Caco-2 (cell line): ENCODE results near the gene KCNJ8. TPM values are rescaled to one million over a fixed set of nuclear protein-coding genes. Genes with fewer than 3 reads are reported as not detected.
"Not testable (repeated sequence)": the region's sequence is repeated elsewhere in the genome, so short reads cannot be mapped to it uniquely, and the experiment has no call there.

ENCODE experiments used
- BruUV-seq: library from RNA; stranded (reverse); fragments of 400-500 nt; replicated peaks from 2 replicates; lab custom pipeline; 2021; lab: Mats Ljungman, UMichigan
- CTCF ChIA-PET: fragments of 300-600 bp; sonication (Branson Sonifier 250); formaldehyde crosslinking; loops from one replicate; lab custom pipeline; 2022; ENCODE audit warnings: antibody characterized with exemption; lab: Charles Lee
- POLR2A ChIA-PET: fragments of 300-600 bp; sonication (Branson Sonifier 250); formaldehyde crosslinking; loops from one replicate; lab custom pipeline; 2022; ENCODE audit warnings: antibody characterized with exemption; lab: Charles Lee
- DNase-seq, 2 experiments: peaks; one replicate each; pipeline versions ENCODE4 v3.0.0 to v3.0.0-alpha.2; 2020 to 2022
- H3K27me3 ChIP-seq: replicated peaks from 2 replicates; pipeline ENCODE4 v1.6.0; 2011; ENCODE audit warnings: low read length; ENCODE audit not compliant: control insufficient read depth, insufficient read depth
- H3K36me3 ChIP-seq: 2 replicates; pipeline ENCODE4 v1.5.1; 2011; ENCODE audit warnings: low read length; ENCODE audit not compliant: control insufficient read depth, insufficient read depth
- H3K4me1 ChIP-seq: fragments of 250-450 bp; sonication (Bioruptor Pico); 2 replicates; pipeline ENCODE4 v1.5.1; 2020; ENCODE audit warnings: mild to moderate bottlenecking
- H3K4me3 ChIP-seq: 2 replicates; pipeline ENCODE4 v1.5.1; 2011; ENCODE audit warnings: low read depth, mild to moderate bottlenecking, control low read depth, low read length
- H3K9me3 ChIP-seq: fragments of 250-450 bp; sonication (Bioruptor Pico); 2 replicates; pipeline ENCODE4 v1.5.1; 2020; ENCODE audit warnings: mild to moderate bottlenecking, moderate library complexity
- H3K27ac Mint-ChIP-seq: one replicate; pipeline ENCODE4 v1.8.0; 2022; ENCODE audit warnings: mixed read lengths; ENCODE audit not compliant: unreplicated experiment
- H3K27me3 Mint-ChIP-seq: one replicate; pipeline ENCODE4 v1.8.0; 2022; ENCODE audit warnings: mixed read lengths; ENCODE audit not compliant: insufficient read depth, unreplicated experiment
- H3K36me3 Mint-ChIP-seq: one replicate; pipeline ENCODE4 v1.8.0; 2022; ENCODE audit warnings: mild to moderate bottlenecking, mixed read lengths; ENCODE audit not compliant: insufficient read depth, unreplicated experiment
- H3K4me1 Mint-ChIP-seq: one replicate; pipeline ENCODE4 v1.8.0; 2022; ENCODE audit warnings: low read depth, mixed read lengths; ENCODE audit not compliant: unreplicated experiment
- H3K4me3 Mint-ChIP-seq: one replicate; pipeline ENCODE4 v1.8.0; 2022; ENCODE audit warnings: mild to moderate bottlenecking, moderate library complexity, mixed read lengths; ENCODE audit not compliant: unreplicated experiment
- H3K9me3 Mint-ChIP-seq: one replicate; pipeline ENCODE4 v1.8.0; 2022; ENCODE audit warnings: mixed read lengths; ENCODE audit not compliant: unreplicated experiment
- intact Hi-C: fragments of 100-400 bp; cut with micrococcal nuclease; formaldehyde crosslinking; loops from one replicate; pipeline ENCODE4 v1.10.0; 2022; ENCODE audit not compliant: unreplicated experiment
- total RNA-seq: library from RNA; stranded (reverse); gene quantifications from 2 replicates; pipeline ENCODE4 v1.2.3, GENCODE V29; 2022
- TF ChIP-seq, protein P1 (sequence below), 2 experiments: fragments of 200-600 bp in 1 of 2; IDR thresholded peaks; 1 replicate in 1 of 2; 2 replicates in 1 of 2; pipeline versions ENCODE4 v1.5.1 to v1.8.0; 2011 to 2022; ENCODE audit warnings: antibody characterized with exemption in 1 of 2, control low read depth in 1 of 2, inconsistent platforms in 1 of 2, low read depth in 1 of 2, low read length in 1 of 2, mild to moderate bottlenecking in 1 of 2, moderate library complexity in 1 of 2; ENCODE audit not compliant: insufficient read depth in 1 of 2, severe bottlenecking in 1 of 2, unreplicated experiment in 1 of 2

The KCNJ8 gene
- total RNA-seq, 1 experiment from 2014 or later, result 88.7 TPM

DNA sequence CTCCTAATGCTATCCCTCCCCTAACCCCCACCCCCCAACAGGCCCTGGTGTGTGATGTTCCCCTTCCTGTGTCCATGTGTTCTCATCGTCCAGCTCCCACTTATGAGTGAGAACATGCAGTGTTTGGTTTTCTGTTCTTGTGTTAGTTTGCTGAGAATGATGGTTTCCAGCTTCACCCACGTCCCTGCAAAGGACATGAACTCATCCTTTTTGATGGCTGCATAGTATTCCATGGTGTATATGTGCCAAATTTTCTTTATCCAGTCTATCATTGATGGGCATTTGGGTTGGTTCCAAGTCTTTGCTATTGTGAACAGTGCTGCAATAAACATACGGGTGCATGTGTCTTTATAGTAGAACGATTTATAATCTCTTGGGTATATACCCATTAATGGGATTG, 15.2 kb upstream of the KCNJ8 start:
- H3K9me3 ChIP-seq, result peaks cover 13% of the 10 kb centered on the region; the same call in 1 of the 2 replicates
- CTCF ChIA-PET, H3K36me3 Mint-ChIP-seq, POLR2A ChIA-PET, DNase-seq, BruUV-seq, H3K4me3 Mint-ChIP-seq, H3K4me1 Mint-ChIP-seq, H3K36me3 ChIP-seq, H3K27ac Mint-ChIP-seq, H3K4me3 ChIP-seq, H3K27me3 Mint-ChIP-seq, intact Hi-C loops, H3K4me1 ChIP-seq, H3K27me3 ChIP-seq: not testable (repeated sequence)
- peaks cover 42% of the 10 kb centered on the region for H3K9me3 Mint-ChIP-seq

DNA sequence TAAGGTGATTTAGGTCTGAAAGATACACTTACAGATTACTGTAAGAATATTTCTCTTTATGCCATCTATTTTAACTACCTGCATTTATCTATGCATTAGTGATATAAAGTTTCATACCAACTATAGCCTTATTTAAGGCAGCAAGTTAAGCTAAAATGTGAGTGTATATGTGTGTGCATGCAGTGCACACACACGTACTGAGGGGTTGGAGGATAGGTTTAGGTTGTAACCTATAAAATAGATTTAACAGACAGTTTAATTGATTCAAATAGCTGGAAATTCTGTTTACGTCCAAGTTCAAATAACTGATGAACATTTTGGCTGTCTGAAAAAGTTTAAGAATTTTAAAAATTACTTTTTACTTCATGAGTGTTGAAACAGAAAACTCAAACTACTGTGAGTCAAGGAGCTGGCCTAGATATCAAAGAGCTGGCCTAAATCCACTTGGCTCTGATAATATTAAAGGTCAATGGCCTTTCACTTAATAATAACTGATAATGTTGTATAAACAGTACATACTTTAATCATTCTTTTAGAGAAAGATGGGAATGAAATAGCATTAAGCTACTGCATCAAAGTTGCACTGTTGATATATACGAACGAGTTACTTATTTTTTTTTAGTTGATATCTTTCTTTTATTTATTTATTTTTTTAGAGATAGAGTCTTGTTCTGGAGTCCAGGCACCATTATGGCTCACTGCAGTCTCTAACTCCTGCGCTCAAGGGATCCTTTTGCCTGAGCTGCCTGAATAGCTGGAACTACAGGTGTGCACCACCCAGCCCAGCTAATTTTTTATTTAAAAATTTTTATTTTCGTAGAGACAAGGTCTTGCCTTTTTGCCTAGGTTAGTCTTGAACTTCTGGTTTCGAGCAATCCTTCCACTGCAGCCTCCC, 13.8 kb upstream of the KCNJ8 start:
- H3K27me3 Mint-ChIP-seq, result no peaks in the 10 kb centered on the region
- no peaks in the 10 kb centered on the region for H3K36me3 ChIP-seq
- peaks cover 29% of the 10 kb centered on the region for H3K9me3 Mint-ChIP-seq
- H3K9me3 ChIP-seq, result 0 out of 2 replicates have a peak, but pooled peaks cover 9% of the 10 kb centered on the region
- BruUV-seq, result no TSS peak
- H3K4me3 ChIP-seq, result no peak overlapping the region
- H3K36me3 Mint-ChIP-seq, result peaks cover 8% of the 10 kb centered on the region
- H3K27ac Mint-ChIP-seq, result no peak overlapping the region
- H3K4me1 ChIP-seq, result no peaks in the 10 kb centered on the region
- POLR2A ChIA-PET, result no interaction called here
- DNase-seq, result no peak
- CTCF ChIA-PET, result interaction anchor here (0.5 to 0.6 kb wide), 2 partner anchors 91 to 247 kb away, joined by 3 to 5 read pairs; no protein-coding TSS in a partner anchor
- intact Hi-C loops, result no loop called here
- TF ChIP-seq, protein P1, sequence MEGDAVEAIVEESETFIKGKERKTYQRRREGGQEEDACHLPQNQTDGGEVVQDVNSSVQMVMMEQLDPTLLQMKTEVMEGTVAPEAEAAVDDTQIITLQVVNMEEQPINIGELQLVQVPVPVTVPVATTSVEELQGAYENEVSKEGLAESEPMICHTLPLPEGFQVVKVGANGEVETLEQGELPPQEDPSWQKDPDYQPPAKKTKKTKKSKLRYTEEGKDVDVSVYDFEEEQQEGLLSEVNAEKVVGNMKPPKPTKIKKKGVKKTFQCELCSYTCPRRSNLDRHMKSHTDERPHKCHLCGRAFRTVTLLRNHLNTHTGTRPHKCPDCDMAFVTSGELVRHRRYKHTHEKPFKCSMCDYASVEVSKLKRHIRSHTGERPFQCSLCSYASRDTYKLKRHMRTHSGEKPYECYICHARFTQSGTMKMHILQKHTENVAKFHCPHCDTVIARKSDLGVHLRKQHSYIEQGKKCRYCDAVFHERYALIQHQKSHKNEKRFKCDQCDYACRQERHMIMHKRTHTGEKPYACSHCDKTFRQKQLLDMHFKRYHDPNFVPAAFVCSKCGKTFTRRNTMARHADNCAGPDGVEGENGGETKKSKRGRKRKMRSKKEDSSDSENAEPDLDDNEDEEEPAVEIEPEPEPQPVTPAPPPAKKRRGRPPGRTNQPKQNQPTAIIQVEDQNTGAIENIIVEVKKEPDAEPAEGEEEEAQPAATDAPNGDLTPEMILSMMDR (IDR thresholded peaks at IDR 0.05; ENCODE audit: insufficient read depth in 1 of 2, low read depth in 1 of 2, low read length in 1 of 2, severe bottlenecking in 1 of 2, unreplicated experiment in 1 of 2), result no peak
- no peak overlapping the region for H3K4me3 Mint-ChIP-seq
- peaks cover 7% of the 10 kb centered on the region for H3K4me1 Mint-ChIP-seq
- H3K27me3 ChIP-seq, result no peaks in the 10 kb centered on the region

DNA sequence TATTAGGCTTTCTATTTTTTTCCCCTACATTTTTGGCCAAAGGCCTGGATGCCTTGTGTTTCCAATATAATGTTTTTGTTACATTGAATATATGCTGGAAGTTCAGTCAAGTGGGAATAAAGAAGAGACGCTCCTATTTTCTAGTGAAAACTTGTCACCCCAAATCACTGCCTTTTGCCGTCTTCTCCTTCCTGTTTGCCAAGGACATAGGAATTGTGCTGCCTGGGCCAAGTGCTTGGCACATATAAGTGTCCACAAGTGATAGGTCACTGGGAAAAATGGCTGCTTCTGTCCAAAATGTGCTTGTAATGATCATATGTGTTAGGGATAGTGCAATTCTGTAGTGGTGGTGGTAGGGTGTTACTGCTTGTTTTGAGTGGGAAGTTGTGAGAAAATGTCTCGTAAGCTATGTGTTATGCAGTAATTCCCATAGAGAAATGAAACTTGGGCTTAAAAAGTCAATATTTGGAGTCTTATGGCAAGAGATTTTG, 11.6 kb upstream of the KCNJ8 start:
- TF ChIP-seq, protein P1 (IDR thresholded peaks at IDR 0.05; ENCODE audit: insufficient read depth in 1 of 2, low read depth in 1 of 2, low read length in 1 of 2, severe bottlenecking in 1 of 2, unreplicated experiment in 1 of 2), result no peak
- CTCF ChIA-PET, result no interaction called here
- Histone ChIP-seq H3K36me3 (no peaks in the 10 kb centered on the region), H3K4me3 (no peak overlapping the region), H3K9me3 (0 out of 2 replicates have a peak, but pooled peaks cover 6% of the 10 kb centered on the region), H3K27me3 (no peaks in the 10 kb centered on the region), H3K4me1 (no peaks in the 10 kb centered on the region)
- intact Hi-C loops, result no loop called here
- DNase-seq, result no peak
- Mint-ChIP-seq H3K4me3 (no peak overlapping the region), H3K36me3 (peaks cover 6% of the 10 kb centered on the region), H3K9me3 (peaks cover 11% of the 10 kb centered on the region), H3K4me1 (peaks cover 7% of the 10 kb centered on the region), H3K27ac (no peak overlapping the region), H3K27me3 (no peaks in the 10 kb centered on the region)
- no TSS peak for BruUV-seq
- POLR2A ChIA-PET, result interaction anchor here (0.7 kb wide), 1 partner anchor 125 kb away, joined by 4 read pairs; no protein-coding TSS in a partner anchor

DNA sequence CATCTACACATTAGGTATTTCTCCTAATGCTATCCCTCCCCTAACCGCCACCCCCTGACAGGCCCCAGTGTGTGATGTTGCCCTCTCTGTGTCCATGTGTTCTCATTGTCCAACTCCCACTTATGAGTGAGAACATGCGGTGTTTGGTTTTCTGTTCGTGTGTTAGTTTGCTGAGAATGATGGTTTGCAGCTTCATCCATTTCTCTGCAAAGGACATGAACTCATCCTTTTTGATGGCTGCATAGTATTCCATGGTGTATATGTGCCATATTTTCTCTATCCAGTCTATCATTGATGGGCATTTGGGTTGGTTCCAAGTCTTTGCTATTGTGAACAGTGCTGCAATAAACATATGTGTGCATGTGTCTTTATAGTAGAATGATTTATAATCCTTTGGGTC, 8.2 kb upstream of the KCNJ8 start:
- H3K9me3 Mint-ChIP-seq, H3K27ac Mint-ChIP-seq, H3K4me3 ChIP-seq, BruUV-seq, H3K9me3 ChIP-seq, H3K4me3 Mint-ChIP-seq, H3K27me3 ChIP-seq, CTCF ChIA-PET, H3K27me3 Mint-ChIP-seq, POLR2A ChIA-PET, DNase-seq, H3K36me3 ChIP-seq, intact Hi-C loops, H3K36me3 Mint-ChIP-seq: not testable (repeated sequence)
- H3K4me1 Mint-ChIP-seq, result peaks cover 20% of the 10 kb centered on the region
- H3K4me1 ChIP-seq, result peaks cover 15% of the 10 kb centered on the region
